H9 (cell line): ENCODE measurements around the gene ADAT3. TPM values are rescaled to one million over a fixed set of nuclear protein-coding genes. Genes with fewer than 3 reads are reported as not detected.
A peak's percentile ranks its signal among the peaks of the same experiment; 100 is the strongest.

Experiments
- DNase-seq: peaks from one replicate; pipeline ENCODE4 v3.0.0-alpha.2; 2017
- H2AFZ ChIP-seq: one replicate; pipeline ENCODE4 v1.6.1; 2013; ENCODE audit warnings: mild to moderate bottlenecking, low read length, control low read depth, moderate library complexity
- H2AK5ac ChIP-seq: 2 replicates; pipeline ENCODE4 v1.6.1; 2013; ENCODE audit warnings: low read length, control low read depth, mixed read lengths; ENCODE audit not compliant: insufficient read length
- H2BK120ac ChIP-seq: one replicate; pipeline ENCODE4 v1.6.1; 2013; ENCODE audit warnings: low read depth, mild to moderate bottlenecking, low read length, control low read depth, inconsistent platforms; ENCODE audit not compliant: poor library complexity, severe bottlenecking
- H2BK12ac ChIP-seq: 2 replicates; pipeline ENCODE4 v1.6.1; 2013; ENCODE audit warnings: low read length, control low read depth, mixed read lengths, low read depth; ENCODE audit not compliant: insufficient read length
- H2BK15ac ChIP-seq: 2 replicates; pipeline ENCODE4 v1.6.1; 2013; ENCODE audit warnings: low read depth, low read length, control low read depth
- H2BK20ac ChIP-seq: one replicate; pipeline ENCODE4 v1.6.1; 2013; ENCODE audit warnings: low read depth, mild to moderate bottlenecking, low read length, control low read depth, inconsistent platforms; ENCODE audit not compliant: poor library complexity, severe bottlenecking
- H2BK5ac ChIP-seq: 2 replicates; pipeline ENCODE4 v1.6.1; 2013; ENCODE audit warnings: low read length, control low read depth, mixed read lengths; ENCODE audit not compliant: insufficient read length
- H3K14ac ChIP-seq: 2 replicates; pipeline ENCODE4 v1.6.1; 2013; ENCODE audit warnings: low read length, control low read depth; ENCODE audit not compliant: insufficient read depth
- H3K18ac ChIP-seq: 2 replicates; pipeline ENCODE4 v1.6.1; 2013; ENCODE audit warnings: low read depth, mild to moderate bottlenecking, mixed read lengths, low read length, control low read depth; ENCODE audit not compliant: insufficient read length
- H3K23ac ChIP-seq: 2 replicates; pipeline ENCODE4 v1.6.1; 2013; ENCODE audit warnings: low read length, control low read depth, mixed read lengths, low read depth; ENCODE audit not compliant: insufficient read length
- H3K23me2 ChIP-seq: 2 replicates; pipeline ENCODE4 v1.6.1; 2013; ENCODE audit warnings: low read depth, mild to moderate bottlenecking, mixed read lengths, low read length, control low read depth; ENCODE audit not compliant: insufficient read length, poor library complexity, severe bottlenecking
- H3K27ac ChIP-seq: 2 replicates; pipeline ENCODE4 v1.5.1; 2013; ENCODE audit warnings: low read length, control low read depth, mixed read lengths, low read depth; ENCODE audit not compliant: insufficient read length
- H3K27me3 ChIP-seq: 2 replicates; pipeline ENCODE4 v1.6.1; 2013; ENCODE audit warnings: low read length, control low read depth, inconsistent platforms; ENCODE audit not compliant: insufficient read depth
- H3K4ac ChIP-seq: 2 replicates; pipeline ENCODE4 v1.6.1; 2013; ENCODE audit warnings: low read depth, mild to moderate bottlenecking, control low read depth, inconsistent platforms, low read length, moderate library complexity
- H3K4me1 ChIP-seq: 2 replicates; pipeline ENCODE4 v1.6.1; 2013; ENCODE audit warnings: low read length, control low read depth, inconsistent platforms; ENCODE audit not compliant: insufficient read depth
- H3K4me2 ChIP-seq: 2 replicates; pipeline ENCODE4 v1.6.1; 2013; ENCODE audit warnings: low read length, control low read depth, mixed read lengths; ENCODE audit not compliant: insufficient read length, insufficient read depth
- H3K56ac ChIP-seq: 2 replicates; pipeline ENCODE4 v1.6.1; 2013; ENCODE audit warnings: low read depth, mild to moderate bottlenecking, mixed read lengths, low read length, control low read depth; ENCODE audit not compliant: insufficient read length
- H3K79me1 ChIP-seq: 2 replicates; pipeline ENCODE4 v1.6.1; 2013; ENCODE audit warnings: low read depth, mild to moderate bottlenecking, moderate library complexity, low read length, control low read depth, inconsistent platforms; ENCODE audit not compliant: insufficient read depth, poor library complexity, severe bottlenecking
- H3K79me2 ChIP-seq: 2 replicates; pipeline ENCODE4 v1.6.1; 2013; ENCODE audit warnings: low read length, control low read depth, inconsistent platforms; ENCODE audit not compliant: insufficient read depth
- H3K9ac ChIP-seq: 2 replicates; pipeline ENCODE4 v1.6.1; 2013; ENCODE audit warnings: low read length, control low read depth, mixed read lengths; ENCODE audit not compliant: insufficient read length; ENCODE audit errors: extremely low read depth
- H3K9me3 ChIP-seq: one replicate; pipeline ENCODE4 v1.6.1; 2013; ENCODE audit warnings: low read depth, low read length, inconsistent platforms; ENCODE audit not compliant: control insufficient read depth
- H3T11ph ChIP-seq: one replicate; pipeline ENCODE4 v1.6.1; 2013; ENCODE audit warnings: mild to moderate bottlenecking, low read length, control low read depth, inconsistent platforms
- H4K20me1 ChIP-seq: one replicate; pipeline ENCODE4 v1.6.1; 2013; ENCODE audit not compliant: control insufficient read depth, insufficient read length, insufficient read depth
- H4K5ac ChIP-seq: 2 replicates; pipeline ENCODE4 v1.6.1; 2013; ENCODE audit warnings: low read depth, mild to moderate bottlenecking, mixed read lengths, low read length, control low read depth; ENCODE audit not compliant: insufficient read length
- H4K8ac ChIP-seq: replicated peaks from 2 replicates; pipeline ENCODE4 v1.6.1; 2013; ENCODE audit warnings: low read length, control low read depth, mixed read lengths, low read depth; ENCODE audit not compliant: insufficient read length
- H4K91ac ChIP-seq: 2 replicates; pipeline ENCODE4 v1.6.1; 2013; ENCODE audit warnings: low read depth, mild to moderate bottlenecking, moderate library complexity, mixed read lengths, low read length, control low read depth; ENCODE audit not compliant: insufficient read length
- H3K27ac Mint-ChIP-seq, 3 experiments: 2 replicates in 2 of 3; 3 replicates in 1 of 3; pipeline ENCODE4 v1.8.0; 2020 to 2021; ENCODE audit warnings: mixed read lengths in 3 of 3, mild to moderate bottlenecking in 1 of 3, moderate library complexity in 1 of 3
- H3K27me3 Mint-ChIP-seq: 2 replicates; pipeline ENCODE4 v1.8.0; 2021; ENCODE audit warnings: low read depth, mild to moderate bottlenecking, moderate library complexity, mixed read lengths
- H3K36me3 Mint-ChIP-seq, 3 experiments: 2 replicates in 2 of 3; 3 replicates in 1 of 3; pipeline ENCODE4 v1.8.0; 2020 to 2021; ENCODE audit warnings: low read depth in 3 of 3, mixed read lengths in 3 of 3; ENCODE audit not compliant: insufficient read depth in 1 of 3
- H3K4me1 Mint-ChIP-seq, 2 experiments: 2 replicates each; pipeline ENCODE4 v1.8.0; 2020; ENCODE audit warnings: mixed read lengths in 2 of 2
- H3K4me3 Mint-ChIP-seq, 2 experiments: 2 replicates in 1 of 2; 3 replicates in 1 of 2; pipeline ENCODE4 v1.8.0; 2020 to 2021; ENCODE audit warnings: mild to moderate bottlenecking in 2 of 2, mixed read lengths in 2 of 2, moderate library complexity in 1 of 2
- H3K9me3 Mint-ChIP-seq, 2 experiments: 2 replicates in 1 of 2; 3 replicates in 1 of 2; pipeline ENCODE4 v1.8.0; 2020; ENCODE audit warnings: mild to moderate bottlenecking in 2 of 2, mixed read lengths in 2 of 2, moderate library complexity in 1 of 2
- WGBS: extraction: QIAGEN DNeasy Blood & Tissue Kit; methylation state at CpG from one replicate; pipeline ENCODE4 v1.1.7; 2013; ENCODE audit warnings: missing lambda C conversion rate, low lambda C conversion rate, mixed read lengths; ENCODE audit not compliant: insufficient read length; ENCODE audit errors: extremely low coverage; 5-methylcytosine and 5-hydroxymethylcytosine counted together
- total RNA-seq: library from RNA; stranded (reverse); gene quantifications from 2 replicates; pipeline ENCODE4 v1.2.1, GENCODE V29; 2021
- TF ChIP-seq, protein P1 (sequence below): fragments of 200-600 bp; sonication (generic); conservative IDR thresholded peaks from 3 replicates; pipeline ENCODE4 v1.8.0; 2021; ENCODE audit warnings: antibody characterized with exemption, mild to moderate bottlenecking

ADAT3 gene
- total RNA-seq, 1 experiment from 2014 or later = 12.2 TPM

- Histone ChIP-seq H3K4ac (no peak overlapping the region), H3K9me3 (no peaks in the 10 kb centered on the region), H3K27ac (no peak overlapping the region), H3K9ac (no peak overlapping the region), H3K56ac (no peak overlapping the region), H3K4me1 (no peaks in the 10 kb centered on the region), H4K5ac (no peak overlapping the region), H2BK20ac (no peak overlapping the region), H3K4me2 (no peak overlapping the region), H3K27me3 (no peaks in the 10 kb centered on the region), H3K79me2 (peaks cover 14% of the 10 kb centered on the region; the same call in 1 of the 2 replicates), H4K91ac (no peak overlapping the region), H3T11ph (no peak overlapping the region), H3K23me2 (no peaks in the 10 kb centered on the region), H2BK5ac (no peak overlapping the region), H2AK5ac (no peak overlapping the region), H2BK12ac (no peak overlapping the region), H3K23ac (no peak overlapping the region), H2AFZ (no peak overlapping the region), H2BK120ac (no peak overlapping the region), H2BK15ac (no peak overlapping the region), H3K79me1 (peaks cover 6% of the 10 kb centered on the region), H4K8ac (no peak overlapping the region), H4K20me1 (peaks cover 2% of the 10 kb centered on the region), H3K18ac (no peak overlapping the region), H3K14ac (no peak overlapping the region)
- H3K27me3 Mint-ChIP-seq = no peaks in the 10 kb centered on the region
- peaks cover 1 to 13% (median 13%) of the 10 kb centered on the region in 3 experiments; a peak in 4 of 7 replicates for H3K36me3 Mint-ChIP-seq
- H3K4me3 Mint-ChIP-seq = no peak overlapping the region
- H3K27ac Mint-ChIP-seq = peak overlapping the region in 1 of 3 experiments; percentile 36; a peak in 1 of 7 replicates
- TF ChIP-seq, protein P1, sequence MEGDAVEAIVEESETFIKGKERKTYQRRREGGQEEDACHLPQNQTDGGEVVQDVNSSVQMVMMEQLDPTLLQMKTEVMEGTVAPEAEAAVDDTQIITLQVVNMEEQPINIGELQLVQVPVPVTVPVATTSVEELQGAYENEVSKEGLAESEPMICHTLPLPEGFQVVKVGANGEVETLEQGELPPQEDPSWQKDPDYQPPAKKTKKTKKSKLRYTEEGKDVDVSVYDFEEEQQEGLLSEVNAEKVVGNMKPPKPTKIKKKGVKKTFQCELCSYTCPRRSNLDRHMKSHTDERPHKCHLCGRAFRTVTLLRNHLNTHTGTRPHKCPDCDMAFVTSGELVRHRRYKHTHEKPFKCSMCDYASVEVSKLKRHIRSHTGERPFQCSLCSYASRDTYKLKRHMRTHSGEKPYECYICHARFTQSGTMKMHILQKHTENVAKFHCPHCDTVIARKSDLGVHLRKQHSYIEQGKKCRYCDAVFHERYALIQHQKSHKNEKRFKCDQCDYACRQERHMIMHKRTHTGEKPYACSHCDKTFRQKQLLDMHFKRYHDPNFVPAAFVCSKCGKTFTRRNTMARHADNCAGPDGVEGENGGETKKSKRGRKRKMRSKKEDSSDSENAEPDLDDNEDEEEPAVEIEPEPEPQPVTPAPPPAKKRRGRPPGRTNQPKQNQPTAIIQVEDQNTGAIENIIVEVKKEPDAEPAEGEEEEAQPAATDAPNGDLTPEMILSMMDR = no peak
- DNase-seq = no peak
- no CpG with 5 or more reads among the region's 42 CpGs for WGBS
- no peaks in the 10 kb centered on the region for H3K9me3 Mint-ChIP-seq
- H3K4me1 Mint-ChIP-seq = peaks cover 3 to 9% of the 10 kb centered on the region in 2 experiments; a peak in 3 of 4 replicates
Measured at GRCh38 chr19:1961000-1961883, 56.0 kb downstream of the ADAT3 start.
